ENCODE data around the gene IGIP. TPM values are rescaled to one million over a fixed set of nuclear protein-coding genes. Genes with fewer than 3 reads are reported as not detected.

IGIP gene
- total and polyA plus RNA-seq, 9 donors, result 6.8 to 17.3 (median 12.9) TPM

DNA sequence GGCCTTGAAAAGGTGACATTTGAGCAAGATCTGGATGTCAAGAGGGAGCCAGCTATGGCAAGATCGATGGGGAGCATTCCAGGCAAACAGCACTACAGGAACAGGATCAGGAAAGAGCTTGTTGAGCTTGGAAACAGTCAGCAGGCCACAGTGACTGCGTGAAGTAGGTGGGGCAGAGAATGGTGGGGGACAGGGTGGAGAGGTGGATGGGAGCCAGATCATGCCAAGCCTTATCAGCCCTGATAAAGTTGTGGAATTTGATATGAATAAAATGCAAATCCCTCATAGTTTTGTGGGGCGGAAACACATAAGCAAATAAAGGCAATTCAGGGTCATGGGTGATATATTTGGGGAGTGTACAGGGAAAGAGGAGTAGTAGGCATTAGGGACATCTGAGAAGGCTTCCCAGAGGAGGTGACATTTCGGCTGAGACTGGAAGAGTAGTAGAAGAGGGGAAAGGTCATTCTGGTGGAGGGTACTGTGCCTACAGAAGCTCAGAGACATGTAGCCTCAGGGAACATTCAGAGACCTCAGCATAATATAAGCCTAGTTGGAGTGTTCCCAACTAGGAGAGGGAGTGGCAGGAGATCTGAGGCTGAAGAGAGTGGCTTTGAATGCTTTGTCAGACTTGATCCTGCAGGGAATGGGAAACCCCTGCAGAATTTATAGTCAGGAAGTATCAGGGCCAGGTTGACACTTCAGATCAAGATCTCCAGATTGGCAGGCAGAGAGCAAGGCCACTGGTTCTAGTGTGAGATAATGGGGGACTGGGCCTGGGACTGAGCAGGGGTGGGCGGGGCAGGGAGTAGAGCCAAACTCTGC, 39.6 kb downstream of the IGIP start:
- no peaks in the 10 kb centered on the region for H3K9me3 ChIP-seq
- H3K4me1 ChIP-seq (ENCODE audit: insufficient read depth), result no peaks in the 10 kb centered on the region
- no peaks in the 10 kb centered on the region for H3K36me3 ChIP-seq
- intact Hi-C loops (cut with DNase I), result no loop called here
- no peak for DNase-seq
- no peak for TF ChIP-seq EP300 (IDR thresholded peaks at IDR 0.05)
- TF ChIP-seq, protein P1, sequence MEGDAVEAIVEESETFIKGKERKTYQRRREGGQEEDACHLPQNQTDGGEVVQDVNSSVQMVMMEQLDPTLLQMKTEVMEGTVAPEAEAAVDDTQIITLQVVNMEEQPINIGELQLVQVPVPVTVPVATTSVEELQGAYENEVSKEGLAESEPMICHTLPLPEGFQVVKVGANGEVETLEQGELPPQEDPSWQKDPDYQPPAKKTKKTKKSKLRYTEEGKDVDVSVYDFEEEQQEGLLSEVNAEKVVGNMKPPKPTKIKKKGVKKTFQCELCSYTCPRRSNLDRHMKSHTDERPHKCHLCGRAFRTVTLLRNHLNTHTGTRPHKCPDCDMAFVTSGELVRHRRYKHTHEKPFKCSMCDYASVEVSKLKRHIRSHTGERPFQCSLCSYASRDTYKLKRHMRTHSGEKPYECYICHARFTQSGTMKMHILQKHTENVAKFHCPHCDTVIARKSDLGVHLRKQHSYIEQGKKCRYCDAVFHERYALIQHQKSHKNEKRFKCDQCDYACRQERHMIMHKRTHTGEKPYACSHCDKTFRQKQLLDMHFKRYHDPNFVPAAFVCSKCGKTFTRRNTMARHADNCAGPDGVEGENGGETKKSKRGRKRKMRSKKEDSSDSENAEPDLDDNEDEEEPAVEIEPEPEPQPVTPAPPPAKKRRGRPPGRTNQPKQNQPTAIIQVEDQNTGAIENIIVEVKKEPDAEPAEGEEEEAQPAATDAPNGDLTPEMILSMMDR (IDR thresholded peaks at IDR 0.05), result no peak
- TF ChIP-seq POLR2A (IDR thresholded peaks at IDR 0.05), result no peak
- H3K27ac ChIP-seq, result no peak overlapping the region
- H3K27me3 ChIP-seq, result no peaks in the 10 kb centered on the region
- H3K4me3 ChIP-seq, result no peak overlapping the region
- WGBS, 3 donors, result 68 to 83% (median 74%) methylated on average over 5 of the region's 5 CpGs

DNA sequence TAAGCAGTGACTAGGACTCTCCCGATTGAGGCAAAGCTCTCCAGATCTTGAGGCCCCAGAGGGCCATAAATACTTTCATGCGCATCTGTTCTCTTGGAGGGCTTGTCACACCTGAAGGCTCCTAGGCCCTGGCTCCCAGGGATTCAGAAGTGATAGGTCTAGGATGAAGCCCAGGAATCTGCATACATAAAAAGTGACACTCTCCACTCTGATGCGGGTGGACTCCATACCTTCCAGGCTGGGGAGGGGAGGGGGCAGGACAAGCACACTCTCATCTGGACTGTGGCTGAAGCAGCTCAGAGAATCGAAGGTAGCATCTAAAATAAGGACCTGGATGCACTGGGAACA, 40.2 kb downstream of the IGIP start:
- 61 to 67% (median 66%) methylated on average over 4 of the region's 4 CpGs for WGBS, 3 donors
- Histone ChIP-seq H3K27ac (no peak overlapping the region), H3K27me3 (no peaks in the 10 kb centered on the region), H3K4me3 (no peak overlapping the region), H3K36me3 (no peaks in the 10 kb centered on the region), H3K4me1 (ENCODE audit: insufficient read depth) (no peaks in the 10 kb centered on the region), H3K9me3 (no peaks in the 10 kb centered on the region)
- TF ChIP-seq EP300 (IDR thresholded peaks at IDR 0.05), result no peak
- intact Hi-C loops (cut with DNase I), result no loop called here
- DNase-seq, result no peak

DNA sequence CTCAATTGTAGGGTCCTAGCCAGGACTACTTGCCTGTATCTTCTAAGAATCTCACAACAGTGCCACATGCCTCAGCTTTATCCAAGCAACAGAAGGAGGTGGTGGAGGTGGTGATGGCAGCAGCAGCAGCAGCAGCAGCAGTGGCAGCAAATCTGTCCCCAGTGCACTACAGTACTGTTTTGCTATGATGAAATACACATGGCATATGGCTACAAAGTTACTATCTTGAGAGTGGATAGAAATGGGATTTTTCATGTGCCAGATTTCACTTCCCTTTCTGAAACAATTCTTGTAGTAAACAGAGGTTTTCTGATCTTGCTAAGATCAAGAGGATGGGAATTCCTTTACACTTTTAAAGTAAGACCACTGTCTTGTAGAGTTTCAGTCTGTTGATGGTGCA, 41.2 kb downstream of the IGIP start:
- Histone ChIP-seq H3K4me3 (no peak overlapping the region), H3K27me3 (no peaks in the 10 kb centered on the region), H3K4me1 (ENCODE audit: insufficient read depth) (no peaks in the 10 kb centered on the region), H3K36me3 (no peaks in the 10 kb centered on the region), H3K27ac (no peak overlapping the region), H3K9me3 (no peaks in the 10 kb centered on the region)
- intact Hi-C loops (cut with DNase I), result no loop called here
- no peak for TF ChIP-seq POLR2A (IDR thresholded peaks at IDR 0.05)
- TF ChIP-seq, protein P1 (IDR thresholded peaks at IDR 0.05), result no peak
- no peak for TF ChIP-seq EP300 (IDR thresholded peaks at IDR 0.05)
- no peak for DNase-seq

DNA sequence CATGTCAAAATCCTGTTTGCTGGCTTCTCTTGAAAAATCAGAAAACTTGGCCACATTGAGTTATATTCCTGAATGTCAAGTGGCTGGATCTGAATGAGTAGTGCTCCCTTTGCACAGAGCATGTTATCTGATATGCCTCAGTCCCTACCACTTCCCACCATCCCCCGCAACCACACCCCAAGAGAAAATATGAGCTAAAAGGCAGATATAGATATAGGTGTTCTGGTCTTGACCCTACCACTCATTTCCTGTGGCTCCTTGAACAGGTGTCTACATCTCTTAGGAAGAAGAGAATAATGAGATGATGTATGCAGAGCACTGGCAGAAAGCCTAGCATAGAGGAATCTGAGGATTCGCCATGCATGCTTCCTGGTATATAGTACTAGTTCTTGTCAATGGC, 42.6 kb downstream of the IGIP start:
- no peaks in the 10 kb centered on the region for H3K4me1 ChIP-seq (ENCODE audit: insufficient read depth)
- no peak for DNase-seq
- no peak overlapping the region for H3K27ac ChIP-seq
- H3K9me3 ChIP-seq, result no peaks in the 10 kb centered on the region
- TF ChIP-seq POLR2A (IDR thresholded peaks at IDR 0.05), result no peak
- TF ChIP-seq, protein P1 (IDR thresholded peaks at IDR 0.05), result no peak
- intact Hi-C loops (cut with DNase I), result no loop called here
- no peaks in the 10 kb centered on the region for H3K36me3 ChIP-seq
- 93 to 98% (median 96%) methylated on average over 2 of the region's 2 CpGs for WGBS, 3 donors
- no peaks in the 10 kb centered on the region for H3K27me3 ChIP-seq
- H3K4me3 ChIP-seq, result no peak overlapping the region

DNA sequence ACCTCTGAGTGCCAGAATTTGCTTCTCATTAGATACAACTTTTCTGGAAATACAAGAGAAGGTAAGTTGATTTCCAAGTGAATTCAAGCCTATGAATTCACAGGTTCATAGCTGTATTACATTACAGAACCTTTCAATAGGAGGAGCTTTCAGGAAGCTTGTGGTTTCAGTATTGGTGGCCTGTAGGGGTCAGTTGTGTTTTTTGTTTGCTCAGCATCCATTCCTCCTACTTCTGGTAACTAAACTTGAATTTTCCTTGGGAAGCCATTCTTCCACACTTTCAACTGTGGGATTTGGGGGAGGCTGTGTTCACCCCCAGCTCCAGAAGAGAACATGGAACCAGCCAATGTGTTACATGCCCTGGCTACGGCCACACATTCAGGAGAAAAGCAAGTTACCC, 43.7 kb downstream of the IGIP start:
- no peaks in the 10 kb centered on the region for H3K36me3 ChIP-seq
- no peaks in the 10 kb centered on the region for H3K9me3 ChIP-seq
- TF ChIP-seq POLR2A (IDR thresholded peaks at IDR 0.05) (no peak), EP300 (IDR thresholded peaks at IDR 0.05) (no peak)
- TF ChIP-seq, protein P1 (IDR thresholded peaks at IDR 0.05), result no peak
- no peaks in the 10 kb centered on the region for H3K4me1 ChIP-seq (ENCODE audit: insufficient read depth)
- no peak overlapping the region for H3K4me3 ChIP-seq
- no peak overlapping the region for H3K27ac ChIP-seq
- H3K27me3 ChIP-seq, result no peaks in the 10 kb centered on the region
- WGBS, 3 donors, result 85 to 93% (median 89%) methylated on average over 1 of the region's 1 CpG
- intact Hi-C loops (cut with DNase I), result no loop called here
- no peak for DNase-seq
